Astrocyte (in vitro differentiated cells and primary cell): ENCODE results near the gene UBE2N.

Source experiments
- CTCF ChIP-seq: IDR thresholded peaks from 2 replicates; pipeline ENCODE4 v1.5.1; 2011; ENCODE audit warnings: low read depth, mild to moderate bottlenecking, inconsistent platforms, low read length, moderate library complexity; ENCODE audit not compliant: insufficient read depth
- EZH2 ChIP-seq: IDR thresholded peaks from 2 replicates; pipeline ENCODE4 v1.6.1; 2012; ENCODE audit warnings: mild to moderate bottlenecking, low read length, inconsistent platforms; ENCODE audit not compliant: insufficient read depth

GRCh38 chr12:93363841-93364297, 77.9 kb downstream of the UBE2N start:
- no peak for TF ChIP-seq CTCF
- TF ChIP-seq EZH2 = no peak
